ENCODE measurements around the gene COP1.

- TF ChIP-seq POLR2A (IDR thresholded peaks at IDR 0.05; ENCODE audit: low read length) = no peak
- TF ChIP-seq CTCF (IDR thresholded peaks at IDR 0.05) = no peak
- TF ChIP-seq REST (IDR thresholded peaks at IDR 0.05) = no peak
- no peak for TF ChIP-seq NFE2L2 (conservative IDR thresholded peaks at IDR 0.05; ENCODE audit: low read length)
These were observed 18.4 kb upstream of the COP1 start for GRCh38 chr1:176225479-176225875.

Measured in A549 (cell line).